Sigmoid colon (tissue), 7 donors: ENCODE measurements around the gene PAQR3. TPM values are rescaled to one million over a fixed set of nuclear protein-coding genes. Genes with fewer than 3 reads are reported as not detected.
A peak's percentile ranks its signal among the peaks of the same experiment; 100 is the strongest.
"Not testable (repeated sequence)": the region's sequence is repeated elsewhere in the genome, so short reads cannot be mapped to it uniquely, and the experiment has no call there.

Experiments
- DNase-seq: peaks from one replicate; pipeline ENCODE4 v3.0.0-alpha.2; 2019
- H3K27ac ChIP-seq, 4 donors: fragments of 200-600 bp; sonication (generic); one replicate each; pipeline ENCODE4 v1.5.1; 2016 to 2019; ENCODE audit warnings: mild to moderate bottlenecking in 1 of 4
- H3K27me3 ChIP-seq, 3 donors: fragments of 200-600 bp; sonication (generic); one replicate each; pipeline ENCODE4 v1.5.1; 2019; ENCODE audit warnings: mild to moderate bottlenecking in 1 of 3
- H3K36me3 ChIP-seq, 4 donors: fragments of 200-600 bp; sonication (generic); one replicate each; pipeline ENCODE4 v1.5.1; 2016 to 2019
- H3K4me1 ChIP-seq, 4 donors: fragments of 200-600 bp; sonication (generic); one replicate each; pipeline ENCODE4 v1.5.1; 2017 to 2019
- H3K4me3 ChIP-seq, 4 donors: fragments of 200-600 bp; sonication (generic); one replicate each; pipeline ENCODE4 v1.5.1; 2017 to 2019; ENCODE audit warnings: mild to moderate bottlenecking in 2 of 4, moderate library complexity in 1 of 4
- H3K9me3 ChIP-seq, 4 donors: fragments of 200-600 bp in 3 of 4; sonication (generic) in 3 of 4; one replicate each; pipeline versions ENCODE4 v1.5.1 to v1.6.1; 2013 to 2019
- CTCF ChIP-seq, 4 experiments: fragments of 450-650 bp in 3 of 4; fragments of 200-600 bp in 1 of 4; IDR thresholded peaks; one replicate each; pipeline ENCODE4 v1.5.1; 2016 to 2019; ENCODE audit warnings: antibody characterized with exemption in 4 of 4, mild to moderate bottlenecking in 3 of 4, moderate library complexity in 2 of 4
- EP300 ChIP-seq, 4 donors: sonication (generic); formaldehyde crosslinking; IDR thresholded peaks; one replicate each; pipeline ENCODE4 v1.6.1; 2017; ENCODE audit warnings: antibody characterized with exemption in 4 of 4
- POLR2A ChIP-seq, 2 donors: fragments of 450-650 bp; IDR thresholded peaks; one replicate each; pipeline ENCODE4 v1.6.1; 2016; ENCODE audit warnings: antibody characterized with exemption in 2 of 2, mild to moderate bottlenecking in 2 of 2, moderate library complexity in 2 of 2
- POLR2AphosphoS5 ChIP-seq, 4 donors: sonication (generic); formaldehyde crosslinking; IDR thresholded peaks; one replicate each; pipeline ENCODE4 v1.6.1; 2017; ENCODE audit warnings: antibody characterized with exemption in 4 of 4
- WGBS, 2 donors: extraction: QIAGEN DNeasy Blood & Tissue Kit; methylation state at CpG; one replicate each; pipeline ENCODE4 v1.1.7; 2013; 5-methylcytosine and 5-hydroxymethylcytosine counted together
- intact Hi-C: fragments of 100-400 bp; cut with DNase I; formaldehyde crosslinking; loops from one replicate; pipeline ENCODE4 v1.15.1; 2023
- polyA plus RNA-seq, 3 donors: library from polyadenylated mRNA; stranded (reverse); fragments of 200-250 nt; gene quantifications; one replicate each; pipeline ENCODE4 v1.2.3, GENCODE V29; 2013
- total RNA-seq, 4 donors: library from RNA; depleted of rRNA; stranded (reverse); fragments of >200 nt; gene quantifications; one replicate each; pipeline ENCODE4 v1.1.0, GENCODE V29; 2016
- donor health status: healthy with polysubstance abuse.
- donor health status: Bipolar disorder and iron deficiency.
- donor health status: healthy.

Gene PAQR3
- total and polyA plus RNA-seq, 7 donors, result 4.8 to 32.1 (median 17.1) TPM

- Histone ChIP-seq H3K27me3 (no peaks in the 10 kb centered on the region), H3K36me3 (peaks cover 4 to 80% (median 22%) of the 10 kb centered on the region in 4 donors), H3K4me3 (no peak overlapping the region), H3K4me1 (no peaks in the 10 kb centered on the region), H3K9me3 (no peaks in the 10 kb centered on the region), H3K27ac (no peak overlapping the region)
- intact Hi-C loops, result no loop called here
- DNase-seq, result no peak
- TF ChIP-seq POLR2AphosphoS5 (IDR thresholded peaks at IDR 0.05) (no peak), CTCF (IDR thresholded peaks at IDR 0.05) (no peak), POLR2A (IDR thresholded peaks at IDR 0.05) (no peak), EP300 (IDR thresholded peaks at IDR 0.05) (no peak)
These were observed 69.2 kb downstream of the PAQR3 start for GRCh38 chr4:78870056-78870455.

GRCh38 chr4:78868712-78869111, 70.5 kb downstream of the PAQR3 start:
- H3K36me3 ChIP-seq, result peaks cover 4 to 67% (median 21%) of the 10 kb centered on the region in 4 donors
- WGBS, 2 donors, result 96 to 99% methylated on average over 5 of the region's 5 CpGs
- H3K9me3 ChIP-seq, H3K4me1 ChIP-seq, H3K4me3 ChIP-seq, DNase-seq, H3K27ac ChIP-seq, H3K27me3 ChIP-seq: not testable (repeated sequence)
- intact Hi-C loops, result loop anchor here (10.0 kb wide), 1 partner anchor 224 kb away; no protein-coding TSS in a partner anchor

- intact Hi-C loops, result loop anchor here (2.0 to 10.0 kb wide), 2 partner anchors 221 to 253 kb away; no protein-coding TSS in a partner anchor
- no peaks in the 10 kb centered on the region for H3K9me3 ChIP-seq
- H3K27me3 ChIP-seq, result no peaks in the 10 kb centered on the region
- no peak overlapping the region for H3K4me3 ChIP-seq
- 36 to 80% methylated on average over 2 of the region's 2 CpGs for WGBS, 2 donors
- peaks cover 0 to 3% (median 0%) of the 10 kb centered on the region in 4 donors for H3K4me1 ChIP-seq
- H3K36me3 ChIP-seq, result peaks cover 0 to 47% (median 4%) of the 10 kb centered on the region in 4 donors
- TF ChIP-seq POLR2A (IDR thresholded peaks at IDR 0.05) (no peak), POLR2AphosphoS5 (IDR thresholded peaks at IDR 0.05) (no peak), CTCF (IDR thresholded peaks at IDR 0.05) (no peak), EP300 (IDR thresholded peaks at IDR 0.05) (no peak)
- DNase-seq, result no peak
- no peak overlapping the region for H3K27ac ChIP-seq
These were observed 73.8 kb downstream of the PAQR3 start for GRCh38 chr4:78865451-78865850.

GRCh38 chr4:78864405-78865024, 74.7 kb downstream of the PAQR3 start:
- no peak for DNase-seq
- H3K27ac ChIP-seq, result no peak overlapping the region
- intact Hi-C loops, result loop anchor here (2.0 to 10.0 kb wide), 3 partner anchors 87 to 252 kb away; partner anchors contain the start of gene BMP2K
- no peak for TF ChIP-seq POLR2A (IDR thresholded peaks at IDR 0.05)
- peak; percentile 43 to 77 (median 64) for TF ChIP-seq CTCF (IDR thresholded peaks at IDR 0.05)
- H3K36me3 ChIP-seq, result peaks cover 0 to 47% (median 4%) of the 10 kb centered on the region in 4 donors
- peaks cover 0 to 3% (median 0%) of the 10 kb centered on the region in 4 donors for H3K4me1 ChIP-seq
- no peak overlapping the region for H3K4me3 ChIP-seq
- H3K27me3 ChIP-seq, result no peaks in the 10 kb centered on the region
- WGBS, 2 donors, result 33 to 34% methylated on average over 3 of the region's 3 CpGs
- H3K9me3 ChIP-seq, result no peaks in the 10 kb centered on the region

GRCh38 chr4:78863991-78864390, 75.2 kb downstream of the PAQR3 start:
- Histone ChIP-seq H3K4me3 (no peak overlapping the region), H3K36me3 (peaks cover 0 to 47% (median 4%) of the 10 kb centered on the region in 4 donors), H3K4me1 (peaks cover 0 to 3% (median 0%) of the 10 kb centered on the region in 4 donors), H3K27ac (no peak overlapping the region), H3K27me3 (no peaks in the 10 kb centered on the region), H3K9me3 (no peaks in the 10 kb centered on the region)
- intact Hi-C loops, result loop anchor here (2.0 to 10.0 kb wide), 3 partner anchors 87 to 251 kb away; partner anchors contain the start of gene BMP2K
- no peak for DNase-seq
- TF ChIP-seq CTCF (IDR thresholded peaks at IDR 0.05) (no peak), EP300 (IDR thresholded peaks at IDR 0.05) (no peak), POLR2AphosphoS5 (IDR thresholded peaks at IDR 0.05) (no peak), POLR2A (IDR thresholded peaks at IDR 0.05) (no peak)
- WGBS, 2 donors, result 68 to 84% methylated on average over 2 of the region's 2 CpGs
